Measurements from ENCODE around the gene DAPK3.
A peak's percentile ranks its signal among the peaks of the same experiment; 100 is the strongest.
"Not testable (repeated sequence)": the region's sequence is repeated elsewhere in the genome, so short reads cannot be mapped to it uniquely, and the experiment has no call there.

Gene DAPK3

DNA sequence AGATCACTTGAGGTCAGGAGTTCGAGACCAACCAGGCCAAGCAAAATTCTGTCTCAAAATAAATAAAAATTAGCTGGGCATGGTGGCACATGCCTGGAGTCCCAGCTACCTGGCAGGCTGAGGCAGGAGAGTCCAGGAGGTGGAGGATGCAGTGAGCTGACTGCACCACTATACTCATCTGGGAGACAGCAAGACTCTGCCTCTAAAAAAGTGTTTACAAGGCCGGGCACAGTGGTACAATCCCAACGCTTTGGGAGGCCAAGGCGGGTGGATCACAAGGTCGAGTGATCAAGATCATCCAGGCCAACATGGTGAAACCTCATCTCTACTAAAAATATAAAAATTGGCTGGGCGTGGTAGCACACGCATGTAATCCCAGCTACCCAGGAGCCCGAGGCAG, 4.2 kb upstream of the DAPK3 start:
- no peak for DNase-seq (ENCODE audit: low read depth)
- H3K4me3 ChIP-seq (ENCODE audit: low read length): no peak overlapping the region
- TF ChIP-seq, protein P1, sequence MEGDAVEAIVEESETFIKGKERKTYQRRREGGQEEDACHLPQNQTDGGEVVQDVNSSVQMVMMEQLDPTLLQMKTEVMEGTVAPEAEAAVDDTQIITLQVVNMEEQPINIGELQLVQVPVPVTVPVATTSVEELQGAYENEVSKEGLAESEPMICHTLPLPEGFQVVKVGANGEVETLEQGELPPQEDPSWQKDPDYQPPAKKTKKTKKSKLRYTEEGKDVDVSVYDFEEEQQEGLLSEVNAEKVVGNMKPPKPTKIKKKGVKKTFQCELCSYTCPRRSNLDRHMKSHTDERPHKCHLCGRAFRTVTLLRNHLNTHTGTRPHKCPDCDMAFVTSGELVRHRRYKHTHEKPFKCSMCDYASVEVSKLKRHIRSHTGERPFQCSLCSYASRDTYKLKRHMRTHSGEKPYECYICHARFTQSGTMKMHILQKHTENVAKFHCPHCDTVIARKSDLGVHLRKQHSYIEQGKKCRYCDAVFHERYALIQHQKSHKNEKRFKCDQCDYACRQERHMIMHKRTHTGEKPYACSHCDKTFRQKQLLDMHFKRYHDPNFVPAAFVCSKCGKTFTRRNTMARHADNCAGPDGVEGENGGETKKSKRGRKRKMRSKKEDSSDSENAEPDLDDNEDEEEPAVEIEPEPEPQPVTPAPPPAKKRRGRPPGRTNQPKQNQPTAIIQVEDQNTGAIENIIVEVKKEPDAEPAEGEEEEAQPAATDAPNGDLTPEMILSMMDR (IDR thresholded peaks at IDR 0.05; ENCODE audit: insufficient read depth, low read depth, low read length, missing control alignments): no peak

DNA sequence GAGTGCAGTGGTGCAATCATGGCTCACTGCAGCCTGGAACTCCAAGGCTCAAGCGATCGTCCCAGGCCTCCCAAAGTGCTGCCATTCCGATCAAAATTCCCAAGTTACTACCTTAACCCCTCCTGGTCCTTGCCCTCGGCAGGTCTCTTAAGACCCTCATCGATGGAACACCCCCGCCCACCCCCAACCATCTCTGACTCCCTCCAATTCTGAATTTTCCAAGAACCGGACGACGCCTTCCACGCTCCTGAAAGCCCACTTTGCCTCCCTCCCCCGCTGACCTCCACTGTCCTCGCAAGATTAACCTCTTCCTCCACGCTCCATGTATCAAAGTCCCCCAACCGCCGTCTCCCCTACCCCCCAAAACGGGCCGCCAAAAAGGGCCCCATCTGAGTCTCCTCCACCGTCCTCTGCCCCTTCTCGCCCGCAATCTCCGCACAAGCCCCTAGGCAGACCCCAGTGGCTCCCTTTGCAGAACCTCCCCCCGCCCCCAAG, 539 bp downstream of the DAPK3 start:
- H3K4me3 ChIP-seq (ENCODE audit: low read length): peak overlapping the region; percentile 92
- DNase-seq (ENCODE audit: low read depth): no peak
- TF ChIP-seq, protein P1 (IDR thresholded peaks at IDR 0.05; ENCODE audit: insufficient read depth, low read depth, low read length, missing control alignments): no peak

DNA sequence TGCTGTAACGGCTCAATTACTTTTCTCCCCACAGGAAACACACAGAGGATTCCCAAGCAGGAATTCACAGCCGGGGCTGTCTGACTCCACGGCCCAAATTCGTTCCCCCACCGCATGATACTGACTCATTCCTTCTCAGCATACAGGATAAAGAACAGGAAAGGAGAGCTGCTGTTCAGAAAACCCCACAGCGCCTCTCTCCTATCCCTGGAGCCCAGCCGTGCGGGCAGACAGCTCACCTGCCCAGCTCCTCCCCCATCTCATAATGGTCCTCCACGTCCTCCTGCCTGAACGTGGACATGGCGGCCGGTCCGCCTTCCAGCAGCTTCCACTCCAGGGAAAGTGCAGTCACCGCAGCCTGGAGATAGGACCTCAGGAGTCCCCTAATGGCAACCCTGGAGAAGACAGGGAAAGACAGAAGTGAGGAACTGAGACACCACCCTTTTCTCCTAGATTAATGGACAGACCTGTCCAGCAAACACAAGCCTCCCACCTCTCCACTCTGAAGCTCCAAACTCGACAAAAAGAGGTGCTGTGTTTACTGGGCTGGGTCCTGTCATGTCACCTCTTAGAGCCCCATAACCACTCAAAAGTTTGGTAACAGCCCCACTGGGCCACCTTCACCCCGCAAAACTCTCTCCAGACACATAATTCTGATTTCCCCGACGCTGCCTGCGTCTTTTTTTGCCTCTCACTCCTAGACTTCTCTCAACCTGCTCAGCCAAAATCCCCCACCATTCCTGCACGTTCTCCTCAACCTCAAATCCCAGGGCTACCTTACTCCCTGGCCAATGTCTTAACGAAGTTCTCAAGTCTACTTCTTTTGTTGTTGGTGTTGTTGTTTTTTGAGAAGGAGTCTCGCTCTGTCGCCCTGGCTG, 1.2 kb downstream of the DAPK3 start:
- H3K4me3 ChIP-seq (ENCODE audit: low read length): peak overlapping the region; percentile 92
- peak; percentile 96 for DNase-seq (ENCODE audit: low read depth)
- TF ChIP-seq, protein P1 (IDR thresholded peaks at IDR 0.05; ENCODE audit: insufficient read depth, low read depth, low read length, missing control alignments): peak; percentile 33

DNA sequence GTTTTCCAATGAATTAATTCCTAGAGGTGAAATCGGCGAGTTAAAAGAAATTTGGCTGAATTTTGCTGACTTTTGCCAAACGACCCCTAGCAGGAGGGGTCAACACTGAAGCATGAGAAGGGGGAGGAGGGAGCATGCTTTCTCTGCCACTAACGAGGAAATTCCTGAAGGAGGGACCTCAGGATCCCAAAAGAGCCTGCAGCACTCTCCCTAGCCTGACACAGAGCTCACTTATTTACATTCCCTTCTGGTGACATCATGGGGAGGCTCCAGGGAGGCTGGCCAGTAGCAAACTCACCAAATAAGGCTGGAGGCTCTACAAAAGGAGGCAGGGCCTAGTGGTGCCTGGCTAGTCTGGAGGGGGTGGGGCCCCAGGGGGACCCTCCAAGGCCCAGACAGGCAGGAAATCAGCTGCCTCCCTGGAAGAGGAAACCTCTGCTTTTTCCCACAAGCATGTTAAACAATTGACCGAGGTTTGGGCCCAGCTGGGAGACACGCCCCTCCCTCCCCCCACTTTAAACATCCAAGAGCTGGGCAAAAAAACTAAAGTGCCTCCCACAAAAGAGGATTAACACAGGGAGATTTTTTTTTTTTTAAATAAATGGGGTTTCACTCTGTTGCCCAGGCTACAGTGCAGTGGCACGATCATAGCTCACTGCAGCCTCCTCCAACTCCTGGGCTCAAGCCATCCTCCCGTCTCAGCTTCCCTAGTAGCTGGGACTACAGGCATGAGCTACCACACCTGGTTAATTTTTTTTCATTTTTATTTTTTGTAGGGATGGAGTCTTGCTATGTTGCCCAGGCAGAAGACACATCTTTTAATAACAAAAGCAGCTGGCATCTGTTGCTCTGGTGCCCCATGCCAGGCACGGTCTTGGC, 2.1 kb downstream of the DAPK3 start:
- H3K4me3 ChIP-seq (ENCODE audit: low read length): peak overlapping the region; percentile 92
- peak; percentile 98 for DNase-seq (ENCODE audit: low read depth)
- TF ChIP-seq, protein P1 (IDR thresholded peaks at IDR 0.05; ENCODE audit: insufficient read depth, low read depth, low read length, missing control alignments): no peak

DNA sequence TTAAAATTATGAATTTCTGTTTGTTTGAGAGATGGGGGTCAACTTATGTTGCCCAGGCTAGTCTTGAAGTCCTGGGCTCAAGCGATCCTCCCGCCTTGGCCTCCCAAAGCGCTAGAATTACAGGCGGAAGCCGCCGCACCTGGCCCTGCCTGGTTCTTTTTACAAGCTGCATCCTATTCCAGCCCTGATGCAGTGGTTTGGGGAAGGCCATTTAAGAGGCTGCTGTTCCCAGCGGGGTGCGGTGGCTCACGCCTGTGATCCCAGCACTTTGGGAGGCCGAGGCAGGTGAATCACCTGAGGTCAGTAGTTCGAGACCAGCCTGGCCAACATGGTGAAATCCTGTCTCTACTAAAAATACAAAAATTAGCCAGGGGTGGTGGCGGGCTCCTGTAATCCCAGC, 2.9 kb downstream of the DAPK3 start:
- H3K4me3 ChIP-seq (ENCODE audit: low read length); DNase-seq (ENCODE audit: low read depth): not testable (repeated sequence)

DNA sequence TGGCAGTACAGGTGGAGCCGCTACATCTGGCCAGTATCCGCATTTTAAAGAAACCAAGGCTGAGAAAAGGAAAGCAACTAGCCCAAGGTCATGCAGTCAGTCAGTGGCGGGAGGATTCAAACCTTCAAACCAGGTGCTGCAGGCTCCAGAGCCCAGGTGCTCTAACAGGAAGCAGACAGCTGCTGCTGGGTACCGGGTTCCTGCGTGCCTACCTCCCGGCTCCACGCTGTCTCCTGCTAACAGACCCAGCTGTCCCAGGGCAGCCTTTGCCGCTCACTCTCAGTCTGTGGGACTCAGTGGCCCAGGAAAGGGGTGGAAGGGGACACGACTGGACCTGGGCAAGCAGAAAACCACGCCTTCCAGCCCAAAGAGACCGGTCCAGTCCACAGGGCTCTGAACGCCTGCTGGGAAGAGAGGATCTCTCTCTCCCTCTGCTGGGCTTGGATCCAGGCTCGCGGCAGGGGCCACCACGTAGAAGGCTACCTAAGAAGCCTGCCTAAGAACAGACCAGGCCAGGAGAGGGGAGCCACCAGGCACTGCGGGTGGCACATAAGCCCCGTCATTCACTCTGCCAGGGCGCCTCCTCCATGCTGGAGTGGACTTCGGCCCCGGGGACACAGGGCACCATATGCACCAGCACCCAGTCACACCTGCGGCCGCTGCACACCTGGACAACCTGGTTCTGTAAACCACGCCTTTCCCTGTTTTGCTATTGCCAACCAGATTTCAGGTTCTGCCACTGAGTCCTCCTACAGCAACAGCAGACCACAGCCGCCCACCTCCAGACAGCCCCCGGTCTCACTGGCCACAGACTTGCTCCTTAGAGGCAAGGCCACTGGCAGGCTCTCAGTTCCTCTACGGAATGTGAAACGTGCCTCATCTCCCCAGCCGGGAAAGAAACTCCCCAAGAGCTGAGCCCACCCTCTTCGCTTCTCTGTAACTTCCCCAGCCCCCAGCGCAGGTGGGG, 4.6 kb downstream of the DAPK3 start:
- DNase-seq (ENCODE audit: low read depth): no peak
- H3K4me3 ChIP-seq (ENCODE audit: low read length): no peak overlapping the region
- TF ChIP-seq, protein P1 (IDR thresholded peaks at IDR 0.05; ENCODE audit: insufficient read depth, low read depth, low read length, missing control alignments): no peak
